GM23338 (cell line): ENCODE results near the gene CACNA1D. TPM values are rescaled to one million over a fixed set of nuclear protein-coding genes. Genes with fewer than 3 reads are reported as not detected.

Experiments used
- ATAC-seq: fragments of 200-7000 bp; cut with Tn5 transposase; 3 replicates; pipeline ENCODE4 v1.9.1; 2020
- DNase-seq: peaks from one replicate; pipeline ENCODE4 v3.0.0-alpha.2; 2015; ENCODE audit warnings: low spot score
- H2AFZ ChIP-seq: fragments of 200-600 bp; sonication (generic); 2 replicates; pipeline ENCODE4 v1.8.0; 2016; ENCODE audit warnings: antibody characterized with exemption, mild to moderate bottlenecking, moderate library complexity
- H3F3A ChIP-seq: fragments of 200-600 bp; sonication (generic); replicated peaks from 2 replicates; pipeline ENCODE4 v1.8.0; 2017; ENCODE audit warnings: antibody characterized with exemption, mixed run types, low read depth
- H3K27ac ChIP-seq: fragments of 200-600 bp; sonication (generic); 2 replicates; pipeline ENCODE4 v1.6.1; 2016; ENCODE audit warnings: low read depth
- H3K27me3 ChIP-seq: fragments of 200-600 bp; sonication (generic); 2 replicates; pipeline ENCODE4 v1.8.0; 2016; ENCODE audit warnings: mild to moderate bottlenecking, mixed run types, moderate library complexity; ENCODE audit not compliant: insufficient read depth
- H3K36me3 ChIP-seq: fragments of 200-600 bp; sonication (generic); 2 replicates; pipeline ENCODE4 v1.8.0; 2016; ENCODE audit warnings: mild to moderate bottlenecking; ENCODE audit not compliant: insufficient read depth
- H3K4me1 ChIP-seq: fragments of 200-600 bp; sonication (generic); 2 replicates; pipeline ENCODE4 v1.8.0; 2016; ENCODE audit warnings: mild to moderate bottlenecking, moderate library complexity; ENCODE audit not compliant: insufficient read depth
- H3K4me2 ChIP-seq: fragments of 200-600 bp; sonication (generic); 2 replicates; pipeline ENCODE4 v1.7.1; 2017; ENCODE audit warnings: mixed run types
- H3K4me3 ChIP-seq: fragments of 200-600 bp; sonication (generic); 2 replicates; pipeline ENCODE4 v1.6.1; 2016; ENCODE audit warnings: mixed run types
- H3K79me2 ChIP-seq: fragments of 200-600 bp; sonication (generic); replicated peaks from 2 replicates; pipeline ENCODE4 v1.8.0; 2017; ENCODE audit warnings: mild to moderate bottlenecking; ENCODE audit not compliant: insufficient read depth
- H3K9me2 ChIP-seq: fragments of 200-600 bp; sonication (generic); 2 replicates; pipeline ENCODE4 v1.8.0; 2017; ENCODE audit not compliant: insufficient read depth
- H4K20me1 ChIP-seq: fragments of 200-600 bp; sonication (generic); replicated peaks from 2 replicates; pipeline ENCODE4 v1.8.0; 2017; ENCODE audit warnings: mild to moderate bottlenecking; ENCODE audit not compliant: insufficient read depth
- H3K27ac Mint-ChIP-seq: 2 replicates; pipeline ENCODE4 v1.8.0; 2020; ENCODE audit warnings: inconsistent platforms, mild to moderate bottlenecking, moderate library complexity, mixed read lengths
- H3K27me3 Mint-ChIP-seq: 3 replicates; pipeline ENCODE4 v1.8.0; 2022; ENCODE audit warnings: low read depth, mild to moderate bottlenecking, moderate library complexity, mixed read lengths, inconsistent platforms; ENCODE audit not compliant: insufficient read depth, poor library complexity
- H3K36me3 Mint-ChIP-seq: 3 replicates; pipeline ENCODE4 v1.8.0; 2021; ENCODE audit warnings: low read depth, mild to moderate bottlenecking, inconsistent platforms, moderate library complexity, mixed read lengths
- H3K4me1 Mint-ChIP-seq: 3 replicates; pipeline ENCODE4 v1.8.0; 2020; ENCODE audit warnings: mild to moderate bottlenecking, inconsistent platforms, mixed read lengths
- H3K4me3 Mint-ChIP-seq: 3 replicates; pipeline ENCODE4 v1.8.0; 2021; ENCODE audit warnings: moderate library complexity, mild to moderate bottlenecking, inconsistent platforms, mixed read lengths
- H3K9me3 Mint-ChIP-seq: 3 replicates; pipeline ENCODE4 v1.8.0; 2020; ENCODE audit warnings: moderate library complexity, mild to moderate bottlenecking, inconsistent platforms, mixed read lengths
- CREB1 ChIP-seq: fragments of 250-450 bp; sonication (Bioruptor Pico); IDR thresholded peaks from 2 replicates; pipeline ENCODE4 v1.5.0; 2020; ENCODE audit warnings: low read depth, mild to moderate bottlenecking, moderate library complexity
- CTCF ChIP-seq, 2 experiments: fragments of 200-600 bp in 1 of 2; sonication (generic) in 1 of 2; conservative IDR thresholded peaks; 2 replicates each; pipeline versions ENCODE4 v1.5.1 to v1.6.1; 2016 to 2017; ENCODE audit warnings: antibody characterized with exemption in 2 of 2, low read depth in 2 of 2, mild to moderate bottlenecking in 2 of 2, moderate library complexity in 1 of 2
- ETS1 ChIP-seq: IDR thresholded peaks from 2 replicates; pipeline ENCODE4 v1.6.1; 2016; ENCODE audit warnings: antibody characterized with exemption
- EZH2 ChIP-seq: fragments of 200-600 bp; sonication (generic); IDR thresholded peaks from one replicate; pipeline ENCODE4 v1.8.0; 2017; ENCODE audit warnings: antibody characterized with exemption, mild to moderate bottlenecking, low read depth; ENCODE audit not compliant: unreplicated experiment
- EZH2phosphoT487 ChIP-seq: fragments of 200-600 bp; sonication (generic); IDR thresholded peaks from one replicate; pipeline ENCODE4 v1.8.1; 2018; ENCODE audit warnings: antibody characterized with exemption; ENCODE audit not compliant: unreplicated experiment
- JUNB ChIP-seq: IDR thresholded peaks from one replicate; pipeline ENCODE4 v1.6.1; 2016; ENCODE audit warnings: antibody characterized with exemption; ENCODE audit not compliant: unreplicated experiment
- POLR2AphosphoS5 ChIP-seq: IDR thresholded peaks from 2 replicates; pipeline ENCODE4 v1.6.1; 2016; ENCODE audit warnings: antibody characterized with exemption, low read depth
- REST ChIP-seq: IDR thresholded peaks from one replicate; pipeline ENCODE4 v1.6.1; 2018; ENCODE audit warnings: antibody characterized with exemption; ENCODE audit not compliant: unreplicated experiment
- STAT1 ChIP-seq: IDR thresholded peaks from one replicate; pipeline ENCODE4 v1.6.1; 2016; ENCODE audit warnings: antibody characterized with exemption; ENCODE audit not compliant: unreplicated experiment
- ZNF114 ChIP-seq: fragments of 250-450 bp; sonication (Bioruptor Pico); IDR thresholded peaks from 2 replicates; pipeline ENCODE4 v1.5.0; 2020; ENCODE audit warnings: mild to moderate bottlenecking, moderate library complexity
- ZNF462 ChIP-seq: fragments of 250-450 bp; sonication (Bioruptor Pico); IDR thresholded peaks from 2 replicates; pipeline ENCODE4 v1.5.0; 2020; ENCODE audit warnings: mild to moderate bottlenecking, moderate library complexity
- polyA plus RNA-seq: library from polyadenylated mRNA; unstranded; fragments of >200 nt; fragmentation: Nextera tagmentation; extraction: Ambion mirVana; gene quantifications from 2 replicates; pipeline ENCODE4 v1.2.1, GENCODE V29; 2016
- total RNA-seq: library from RNA; depleted of rRNA; stranded (reverse); fragments of >200 nt; shearing (Covaris generic); gene quantifications from 2 replicates; pipeline ENCODE4 v1.2.3, GENCODE V29; 2014

The CACNA1D gene
- total and polyA plus RNA-seq, 2 experiments from 2014 or later = 1.7 to 1.8 TPM

- H3K4me1 Mint-ChIP-seq = peaks cover 5% of the 10 kb centered on the region; the same call in 2 of the 3 replicates
- DNase-seq (no peak), ATAC-seq (no peak)
- H3K27me3 Mint-ChIP-seq = peaks cover 3% of the 10 kb centered on the region
- peaks cover 3% of the 10 kb centered on the region; the same call in 1 of the 3 replicates for H3K9me3 Mint-ChIP-seq
- H3K9me2 ChIP-seq = no peaks in the 10 kb centered on the region
- H3F3A ChIP-seq = no peaks in the 10 kb centered on the region
- no peaks in the 10 kb centered on the region for H3K27me3 ChIP-seq
- H3K36me3 ChIP-seq = no peaks in the 10 kb centered on the region
- H4K20me1 ChIP-seq = no peaks in the 10 kb centered on the region
- no peak overlapping the region for H3K27ac ChIP-seq
- 0 out of 3 replicates have a peak, but pooled peaks cover 5% of the 10 kb centered on the region for H3K36me3 Mint-ChIP-seq
- H3K4me2 ChIP-seq = no peak overlapping the region
- H3K4me1 ChIP-seq = peaks cover 6% of the 10 kb centered on the region
- H3K4me3 ChIP-seq = no peak overlapping the region
- H3K4me3 Mint-ChIP-seq = no peak overlapping the region
- TF ChIP-seq ZNF462 (CRISPR knock-in tag) (no peak), EZH2 (no peak), EZH2phosphoT487 (no peak), ETS1 (no peak), POLR2AphosphoS5 (no peak), JUNB (no peak), REST (no peak), STAT1 (no peak), CTCF (conservative IDR thresholded peaks at IDR 0.05; ENCODE audit: low read depth in 2 of 2) (no peak), ZNF114 (no peak), CREB1 (CRISPR knock-in tag) (no peak)
- peak overlapping the region; percentile 14; the same call in 1 of the 2 replicates for H3K27ac Mint-ChIP-seq
- no peaks in the 10 kb centered on the region for H3K79me2 ChIP-seq
- H2AFZ ChIP-seq = peak overlapping the region; percentile 52; the same call in 1 of the 2 replicates
These were observed 60.2 kb downstream of the CACNA1D start for GRCh38 chr3:53554559-53555067.
